Lower leg skin (tissue), 3 donors: ENCODE data around the gene ID2.

Experiments
- POLR2A ChIP-seq, 2 donors: fragments of 450-650 bp; IDR thresholded peaks; one replicate each; pipeline ENCODE4 v1.6.1; 2016 to 2017; ENCODE audit warnings: antibody characterized with exemption in 2 of 2, mild to moderate bottlenecking in 1 of 2, moderate library complexity in 1 of 2
- TF ChIP-seq, protein P1 (sequence below), 3 donors: fragments of 450-650 bp; IDR thresholded peaks; one replicate each; pipeline ENCODE4 v1.5.1; 2016; ENCODE audit warnings: antibody characterized with exemption in 3 of 3, mild to moderate bottlenecking in 3 of 3, moderate library complexity in 2 of 3

DNA sequence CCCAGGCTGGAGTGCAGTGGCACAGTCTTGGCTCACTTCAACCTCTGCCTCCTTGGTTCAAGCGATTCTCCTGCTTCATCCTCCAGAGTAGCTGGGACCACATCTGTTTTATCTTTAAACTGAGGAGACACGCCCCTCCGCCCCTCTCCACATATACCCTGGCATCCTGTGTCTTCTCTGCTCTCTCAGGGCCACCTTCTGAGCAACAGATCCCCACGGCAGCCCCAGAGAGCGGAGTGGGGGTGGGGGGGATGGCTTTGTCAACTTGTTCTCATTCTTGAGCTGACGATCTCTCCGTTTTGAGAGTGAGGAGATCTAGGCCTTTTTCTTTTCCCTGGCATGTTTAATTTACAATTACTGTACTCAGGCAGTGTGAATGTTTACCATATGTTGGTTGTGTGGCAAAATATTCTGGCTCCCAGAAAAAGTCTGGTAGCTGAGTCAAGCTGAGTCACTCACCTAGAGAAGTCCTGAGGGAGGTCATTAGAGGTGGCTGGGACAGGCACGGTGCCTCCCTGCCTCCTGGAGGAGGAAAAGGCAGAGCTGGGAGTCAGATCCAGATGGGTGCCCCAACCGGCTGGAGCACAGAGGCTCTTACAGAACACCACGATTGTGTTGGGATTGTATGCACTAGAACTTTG, 19.5 kb upstream of the ID2 start:
- TF ChIP-seq, protein P1, sequence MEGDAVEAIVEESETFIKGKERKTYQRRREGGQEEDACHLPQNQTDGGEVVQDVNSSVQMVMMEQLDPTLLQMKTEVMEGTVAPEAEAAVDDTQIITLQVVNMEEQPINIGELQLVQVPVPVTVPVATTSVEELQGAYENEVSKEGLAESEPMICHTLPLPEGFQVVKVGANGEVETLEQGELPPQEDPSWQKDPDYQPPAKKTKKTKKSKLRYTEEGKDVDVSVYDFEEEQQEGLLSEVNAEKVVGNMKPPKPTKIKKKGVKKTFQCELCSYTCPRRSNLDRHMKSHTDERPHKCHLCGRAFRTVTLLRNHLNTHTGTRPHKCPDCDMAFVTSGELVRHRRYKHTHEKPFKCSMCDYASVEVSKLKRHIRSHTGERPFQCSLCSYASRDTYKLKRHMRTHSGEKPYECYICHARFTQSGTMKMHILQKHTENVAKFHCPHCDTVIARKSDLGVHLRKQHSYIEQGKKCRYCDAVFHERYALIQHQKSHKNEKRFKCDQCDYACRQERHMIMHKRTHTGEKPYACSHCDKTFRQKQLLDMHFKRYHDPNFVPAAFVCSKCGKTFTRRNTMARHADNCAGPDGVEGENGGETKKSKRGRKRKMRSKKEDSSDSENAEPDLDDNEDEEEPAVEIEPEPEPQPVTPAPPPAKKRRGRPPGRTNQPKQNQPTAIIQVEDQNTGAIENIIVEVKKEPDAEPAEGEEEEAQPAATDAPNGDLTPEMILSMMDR (IDR thresholded peaks at IDR 0.05), result no peak
- no peak for TF ChIP-seq POLR2A (IDR thresholded peaks at IDR 0.05)
